T-helper 1 cell treated with Interleukin-12 subunit alpha and Interleukin-12 subunit beta and Interleukin-4 antibody, amounts not matched to agents 30 μg/mL and 1 μg/mL, for 36 hours (primary cell): ENCODE results near the gene RORB.

ENCODE experiments used
- H3K27ac Mint-ChIP-seq: one replicate; pipeline ENCODE4 v1.8.0; 2021; ENCODE audit warnings: mild to moderate bottlenecking, mixed read lengths
- H3K27me3 Mint-ChIP-seq: one replicate; pipeline ENCODE4 v1.8.0; 2021; ENCODE audit warnings: low read depth, mixed read lengths
- H3K36me3 Mint-ChIP-seq: one replicate; pipeline ENCODE4 v1.8.0; 2021; ENCODE audit warnings: low read depth, mixed read lengths
- H3K4me1 Mint-ChIP-seq: one replicate; pipeline ENCODE4 v1.8.0; 2021; ENCODE audit warnings: low read depth, mixed read lengths
- H3K4me3 Mint-ChIP-seq: one replicate; pipeline ENCODE4 v1.8.0; 2021; ENCODE audit warnings: mild to moderate bottlenecking, moderate library complexity, mixed read lengths
- H3K9me3 Mint-ChIP-seq: one replicate; pipeline ENCODE4 v1.8.0; 2021; ENCODE audit warnings: mixed read lengths

RORB gene

GRCh38 chr9:74533253-74533652 lies 36.1 kb downstream of the RORB start:
- Mint-ChIP-seq H3K27ac (no peak overlapping the region), H3K36me3 (no peaks in the 10 kb centered on the region), H3K27me3 (no peaks in the 10 kb centered on the region), H3K9me3 (no peaks in the 10 kb centered on the region), H3K4me1 (no peaks in the 10 kb centered on the region), H3K4me3 (no peak overlapping the region)

DNA sequence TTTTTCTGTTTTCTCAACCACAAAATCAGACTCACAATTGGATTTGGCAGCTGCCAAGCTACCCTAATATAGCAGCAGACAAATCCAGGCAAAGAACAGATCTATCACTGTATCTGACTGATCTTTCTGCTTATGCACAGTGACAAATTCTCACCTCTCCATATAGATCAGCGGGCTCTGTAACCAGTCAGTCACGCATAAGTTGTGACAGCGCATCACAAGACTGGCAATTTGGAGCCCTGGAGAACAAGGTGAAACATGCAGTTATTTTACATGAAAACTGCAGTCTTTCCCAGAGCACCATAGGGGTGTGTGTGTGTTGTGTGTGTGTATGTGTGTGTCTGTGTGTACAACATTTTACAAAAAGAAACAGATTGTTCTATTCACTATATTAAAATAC lies 37.7 kb downstream of the RORB start:
- Mint-ChIP-seq H3K4me1 (no peaks in the 10 kb centered on the region), H3K27ac (no peak overlapping the region), H3K9me3 (no peaks in the 10 kb centered on the region), H3K4me3 (no peak overlapping the region), H3K27me3 (no peaks in the 10 kb centered on the region), H3K36me3 (no peaks in the 10 kb centered on the region)

- Mint-ChIP-seq H3K36me3 (no peaks in the 10 kb centered on the region), H3K4me3 (no peak overlapping the region), H3K4me1 (no peaks in the 10 kb centered on the region), H3K27me3 (no peaks in the 10 kb centered on the region), H3K9me3 (no peaks in the 10 kb centered on the region), H3K27ac (no peak overlapping the region)
Measured at GRCh38 chr9:74543145-74543544, 46.0 kb downstream of the RORB start.

DNA sequence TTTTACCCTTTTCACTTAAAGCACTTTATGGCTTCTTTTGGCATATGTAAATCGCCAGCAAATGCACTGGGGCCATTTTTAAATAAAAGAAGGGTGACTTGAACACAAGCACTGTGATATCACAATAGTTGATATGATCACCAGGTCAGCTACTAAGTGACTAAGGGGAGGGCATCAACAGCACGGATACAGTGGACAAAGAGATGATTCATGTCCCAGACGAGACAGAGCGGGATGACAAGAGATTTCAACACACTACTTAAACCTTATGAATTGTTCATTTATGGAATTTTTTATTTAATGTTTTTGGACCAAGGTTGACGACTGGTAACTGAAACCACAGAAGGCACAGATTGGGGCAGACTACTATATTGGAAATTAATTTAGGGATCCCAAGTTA lies 54.1 kb downstream of the RORB start:
- no peak overlapping the region for H3K4me3 Mint-ChIP-seq
- no peaks in the 10 kb centered on the region for H3K27me3 Mint-ChIP-seq
- no peaks in the 10 kb centered on the region for H3K4me1 Mint-ChIP-seq
- no peaks in the 10 kb centered on the region for H3K9me3 Mint-ChIP-seq
- H3K36me3 Mint-ChIP-seq: no peaks in the 10 kb centered on the region
- no peak overlapping the region for H3K27ac Mint-ChIP-seq

DNA sequence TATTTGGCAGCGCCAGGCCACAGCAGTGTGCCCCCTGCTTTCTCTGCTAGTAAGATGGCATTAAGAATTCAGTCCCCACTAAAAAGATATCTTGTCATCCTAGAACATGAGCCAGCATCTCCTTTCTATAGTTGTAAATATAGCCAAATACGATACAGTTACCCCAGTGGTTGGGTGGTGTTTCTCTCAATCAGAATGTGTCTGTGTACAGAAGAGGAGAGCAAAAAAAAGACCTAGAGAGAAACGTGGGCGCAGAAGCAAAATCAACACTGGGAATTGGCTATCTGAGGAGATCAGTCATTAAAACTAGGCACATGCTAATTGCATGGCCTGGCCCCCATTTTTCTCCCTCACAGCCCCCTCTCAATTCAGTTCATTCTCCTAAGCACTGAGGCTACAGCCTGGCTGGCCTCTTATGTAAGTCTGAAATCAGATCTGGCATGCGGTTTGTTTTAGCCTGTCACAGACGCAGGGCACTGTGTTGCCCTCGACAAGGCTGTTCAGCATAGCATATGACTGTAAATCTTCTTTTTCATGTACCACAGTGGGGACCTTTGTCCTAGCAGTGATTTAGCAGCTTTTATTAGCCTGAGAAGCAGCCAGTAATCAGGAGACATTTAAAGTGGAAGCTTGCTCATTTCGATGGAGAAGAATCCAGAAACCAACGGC lies 57.8 kb downstream of the RORB start:
- H3K4me1 Mint-ChIP-seq: no peaks in the 10 kb centered on the region
- no peaks in the 10 kb centered on the region for H3K36me3 Mint-ChIP-seq
- H3K27me3 Mint-ChIP-seq: no peaks in the 10 kb centered on the region
- H3K4me3 Mint-ChIP-seq: no peak overlapping the region
- H3K27ac Mint-ChIP-seq: no peak overlapping the region
- H3K9me3 Mint-ChIP-seq: no peaks in the 10 kb centered on the region

DNA sequence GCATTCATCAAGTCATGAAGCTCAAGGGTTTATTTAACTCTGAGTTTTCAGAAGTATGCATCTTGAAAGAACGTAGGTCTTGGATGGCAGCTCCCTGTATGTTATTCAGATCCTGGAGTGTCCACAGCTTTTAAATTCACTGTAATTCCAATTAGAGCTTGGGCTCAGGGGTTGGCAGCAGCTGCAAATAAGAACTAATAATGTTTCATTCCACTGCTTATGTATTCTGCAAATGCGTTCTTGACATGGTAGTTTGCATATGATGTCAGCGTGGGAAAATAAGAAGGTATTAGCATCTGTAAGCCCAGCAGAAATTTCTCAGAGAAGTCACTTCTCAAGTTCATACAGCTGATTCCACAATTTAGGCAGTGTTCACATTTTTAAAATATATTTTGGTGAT lies 58.4 kb downstream of the RORB start:
- Mint-ChIP-seq H3K36me3 (no peaks in the 10 kb centered on the region), H3K27ac (no peak overlapping the region), H3K27me3 (no peaks in the 10 kb centered on the region), H3K4me3 (no peak overlapping the region), H3K4me1 (no peaks in the 10 kb centered on the region), H3K9me3 (no peaks in the 10 kb centered on the region)

DNA sequence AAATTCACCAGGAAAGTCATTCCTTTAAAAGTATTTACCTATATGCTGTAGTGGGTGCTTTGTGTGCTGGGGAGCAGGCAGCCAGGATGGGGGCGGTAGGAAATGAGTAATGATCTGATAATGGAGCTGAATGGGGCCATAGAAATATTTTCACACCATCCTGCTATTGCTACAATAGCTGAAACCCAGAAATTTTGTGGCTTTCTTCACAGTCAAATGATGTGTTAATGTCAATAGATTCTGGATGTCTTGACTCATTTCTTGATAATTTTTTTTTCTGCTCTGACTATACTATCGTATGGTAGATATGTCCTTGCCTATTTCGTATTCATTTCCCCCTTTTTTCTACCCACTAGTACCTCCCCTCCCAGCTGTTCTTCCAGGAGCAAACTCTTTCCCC lies 59.5 kb downstream of the RORB start:
- no peaks in the 10 kb centered on the region for H3K4me1 Mint-ChIP-seq
- H3K4me3 Mint-ChIP-seq: no peak overlapping the region
- no peaks in the 10 kb centered on the region for H3K36me3 Mint-ChIP-seq
- H3K9me3 Mint-ChIP-seq: no peaks in the 10 kb centered on the region
- H3K27me3 Mint-ChIP-seq: no peaks in the 10 kb centered on the region
- no peak overlapping the region for H3K27ac Mint-ChIP-seq

- Mint-ChIP-seq H3K27me3 (no peaks in the 10 kb centered on the region), H3K4me1 (no peaks in the 10 kb centered on the region), H3K36me3 (no peaks in the 10 kb centered on the region), H3K27ac (no peak overlapping the region), H3K9me3 (no peaks in the 10 kb centered on the region), H3K4me3 (no peak overlapping the region)
Measured at GRCh38 chr9:74557571-74557970, 60.4 kb downstream of the RORB start.

DNA sequence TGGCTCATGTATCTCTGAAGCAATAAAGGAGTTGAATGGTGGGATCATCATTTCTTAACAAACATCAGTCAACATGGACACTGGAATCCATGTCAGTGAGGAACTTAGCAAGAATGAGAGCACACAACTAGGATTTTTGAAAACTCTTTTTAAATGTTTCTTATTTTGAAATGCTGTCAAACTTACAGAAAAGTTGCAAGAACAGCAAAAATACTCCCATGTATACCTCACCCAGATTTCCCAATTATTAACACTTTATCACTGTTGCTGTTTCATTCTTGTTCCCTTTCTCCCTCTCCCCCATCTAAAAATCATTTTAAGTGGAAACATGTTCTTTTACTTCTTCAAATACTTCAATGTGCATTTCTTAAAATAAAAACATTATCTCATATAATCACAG lies 65.5 kb downstream of the RORB start:
- H3K4me1 Mint-ChIP-seq: no peaks in the 10 kb centered on the region
- H3K4me3 Mint-ChIP-seq: no peak overlapping the region
- H3K36me3 Mint-ChIP-seq: no peaks in the 10 kb centered on the region
- H3K27ac Mint-ChIP-seq: no peak overlapping the region
- H3K27me3 Mint-ChIP-seq: no peaks in the 10 kb centered on the region
- H3K9me3 Mint-ChIP-seq: no peaks in the 10 kb centered on the region

DNA sequence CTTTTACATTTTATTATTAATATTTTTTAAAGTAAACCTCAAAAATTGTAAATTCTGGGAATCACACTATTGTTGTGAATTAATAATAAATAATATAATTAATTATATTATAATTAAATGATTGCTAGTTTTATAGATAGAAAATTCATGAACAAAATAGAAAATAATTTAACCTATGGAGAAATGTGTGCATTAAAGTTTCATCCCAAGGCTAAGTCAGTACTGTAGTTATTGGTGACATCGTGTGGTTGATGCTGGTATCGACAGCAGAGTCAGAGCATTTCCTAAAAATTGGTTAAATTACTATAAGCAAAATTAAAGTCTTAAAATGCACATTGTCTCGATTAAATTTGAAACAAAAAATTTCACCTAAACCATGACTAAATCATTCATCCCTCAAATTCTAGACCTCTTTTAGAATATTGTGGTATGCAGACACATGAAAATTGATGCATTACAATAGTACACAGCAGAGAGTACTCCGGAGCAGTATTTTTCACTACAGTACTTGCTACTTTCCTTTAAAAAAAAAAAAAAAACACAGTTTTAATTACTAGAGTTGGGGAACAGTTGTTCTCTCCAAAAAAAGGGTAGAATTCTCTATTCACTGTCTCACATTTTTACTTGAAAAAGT lies 73.9 kb downstream of the RORB start:
- Mint-ChIP-seq H3K4me3 (no peak overlapping the region), H3K27ac (no peak overlapping the region), H3K36me3 (no peaks in the 10 kb centered on the region), H3K9me3 (no peaks in the 10 kb centered on the region), H3K4me1 (no peaks in the 10 kb centered on the region), H3K27me3 (no peaks in the 10 kb centered on the region)

DNA sequence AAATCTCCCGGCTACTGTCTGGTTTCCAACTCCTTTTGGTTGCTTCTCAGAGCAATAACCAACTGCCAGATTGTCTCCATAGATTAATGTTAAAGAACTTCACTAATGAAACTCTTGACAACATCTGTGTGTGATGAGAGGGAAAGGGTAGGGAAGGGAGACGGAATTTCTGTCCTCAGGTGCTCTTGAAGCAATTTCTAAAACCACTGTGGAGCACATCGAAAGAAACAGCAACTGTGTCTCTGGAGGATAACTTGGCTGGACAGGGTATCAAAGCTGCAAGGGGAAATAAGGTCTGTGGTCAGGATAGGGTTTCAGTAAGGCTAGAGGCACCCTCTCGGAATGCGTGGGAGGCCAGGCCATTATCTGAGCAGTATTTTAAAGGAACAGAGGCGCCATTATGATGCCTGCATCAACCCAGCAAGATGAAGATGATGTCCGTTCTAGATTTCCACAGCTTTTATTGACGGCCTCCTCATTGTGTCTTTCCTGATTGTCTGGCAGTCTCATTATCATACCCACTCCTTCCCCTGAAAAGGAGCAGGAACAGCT lies 76.6 kb downstream of the RORB start:
- Mint-ChIP-seq H3K9me3 (no peaks in the 10 kb centered on the region), H3K27ac (no peak overlapping the region), H3K4me3 (no peak overlapping the region), H3K27me3 (no peaks in the 10 kb centered on the region), H3K36me3 (no peaks in the 10 kb centered on the region), H3K4me1 (no peaks in the 10 kb centered on the region)

DNA sequence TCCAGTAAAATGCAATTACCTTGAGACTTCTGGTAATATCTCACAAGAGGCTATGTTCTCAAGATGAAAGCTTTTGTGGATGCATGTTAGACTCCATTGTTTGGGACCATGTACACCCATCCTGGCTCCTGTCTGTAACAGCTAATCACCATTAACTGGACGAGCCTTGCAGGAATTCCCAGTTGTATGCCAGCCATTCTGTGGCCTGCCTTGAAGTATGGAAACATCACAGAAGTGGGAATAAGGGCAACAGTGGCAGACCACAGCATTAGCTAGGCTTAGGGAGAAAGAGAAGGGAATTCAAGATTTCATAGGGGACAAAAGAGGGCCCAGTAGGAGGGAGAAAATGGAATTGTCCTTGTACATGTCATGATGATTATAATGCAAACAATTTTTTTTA lies 79.0 kb downstream of the RORB start:
- Mint-ChIP-seq H3K27ac (no peak overlapping the region), H3K4me3 (no peak overlapping the region), H3K9me3 (no peaks in the 10 kb centered on the region)

GRCh38 chr9:74577956-74578355 lies 80.8 kb downstream of the RORB start:
- Mint-ChIP-seq H3K36me3 (no peaks in the 10 kb centered on the region), H3K4me1 (no peaks in the 10 kb centered on the region), H3K9me3 (no peaks in the 10 kb centered on the region), H3K4me3 (no peak overlapping the region), H3K27ac (no peak overlapping the region), H3K27me3 (no peaks in the 10 kb centered on the region)

More for the DNA sequence above, 79.0 kb downstream of the RORB start:
- Mint-ChIP-seq H3K27me3 (no peaks in the 10 kb centered on the region), H3K4me1 (no peaks in the 10 kb centered on the region), H3K36me3 (no peaks in the 10 kb centered on the region)

DNA sequence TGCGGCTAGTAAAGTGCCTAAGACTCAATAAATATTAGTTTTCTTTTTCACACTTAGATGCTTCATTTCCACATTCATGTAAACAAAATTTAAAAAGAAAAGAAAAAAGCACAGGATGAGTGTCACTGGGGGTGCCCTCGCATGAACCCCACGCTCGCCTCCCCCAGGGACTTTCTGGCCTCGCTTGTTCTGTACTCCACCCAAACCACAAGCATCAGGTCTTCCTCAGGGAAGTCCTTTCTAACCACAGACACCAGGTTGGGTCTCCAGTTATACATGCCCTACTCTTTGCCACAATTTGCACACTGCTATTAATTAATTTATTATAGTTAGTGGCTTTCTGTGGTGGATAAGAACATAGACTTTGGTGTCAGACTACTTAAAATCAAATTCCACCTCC lies 92.4 kb downstream of the RORB start:
- H3K9me3 Mint-ChIP-seq: no peaks in the 10 kb centered on the region
- H3K4me1 Mint-ChIP-seq: peaks cover 3% of the 10 kb centered on the region

GRCh38 chr9:74595286-74595685 lies 98.2 kb downstream of the RORB start:
- Mint-ChIP-seq H3K27ac (no peak overlapping the region), H3K4me1 (no peaks in the 10 kb centered on the region), H3K27me3 (no peaks in the 10 kb centered on the region), H3K4me3 (no peak overlapping the region), H3K9me3 (no peaks in the 10 kb centered on the region), H3K36me3 (no peaks in the 10 kb centered on the region)

More for the DNA sequence above, 92.4 kb downstream of the RORB start:
- Mint-ChIP-seq H3K36me3 (no peaks in the 10 kb centered on the region), H3K27me3 (no peaks in the 10 kb centered on the region), H3K27ac (no peak overlapping the region), H3K4me3 (no peak overlapping the region)
